GM18519 (cell line): Measurements from ENCODE around the gene LTV1.
A peak's percentile ranks its signal among the peaks of the same experiment; 100 is the strongest.
"Not testable (repeated sequence)": the region's sequence is repeated elsewhere in the genome, so short reads cannot be mapped to it uniquely, and the experiment has no call there.

Experiments
- ATAC-seq: cut with Tn5 transposase; IDR thresholded peaks from one replicate; pipeline ENCODE4 v1.9.1; 2021; ENCODE audit warnings: mild to moderate bottlenecking, moderate library complexity; ENCODE audit not compliant: unreplicated experiment, low FRiP score

Gene LTV1

DNA sequence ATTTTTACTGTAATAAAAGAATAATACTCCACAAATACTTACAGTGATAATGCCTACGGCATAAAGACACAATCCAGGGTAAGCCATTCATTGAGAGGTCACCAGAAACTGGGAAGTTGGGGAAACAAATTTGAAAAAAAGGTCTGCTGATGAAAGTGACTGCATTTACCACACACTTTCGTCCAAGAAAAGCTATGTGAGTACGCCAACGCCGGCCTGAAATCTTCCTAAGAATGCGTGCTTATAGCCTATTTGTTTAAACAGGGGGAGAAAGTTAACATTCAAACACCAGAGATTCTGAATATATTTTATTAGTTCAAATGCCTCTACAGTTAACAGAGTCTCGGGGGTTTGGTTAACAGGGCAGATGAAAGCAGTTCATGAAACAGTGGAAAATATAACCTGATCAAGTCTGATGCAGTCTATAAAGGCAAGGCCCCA is 657 bp upstream of the LTV1 start:
- no peak for ATAC-seq

DNA sequence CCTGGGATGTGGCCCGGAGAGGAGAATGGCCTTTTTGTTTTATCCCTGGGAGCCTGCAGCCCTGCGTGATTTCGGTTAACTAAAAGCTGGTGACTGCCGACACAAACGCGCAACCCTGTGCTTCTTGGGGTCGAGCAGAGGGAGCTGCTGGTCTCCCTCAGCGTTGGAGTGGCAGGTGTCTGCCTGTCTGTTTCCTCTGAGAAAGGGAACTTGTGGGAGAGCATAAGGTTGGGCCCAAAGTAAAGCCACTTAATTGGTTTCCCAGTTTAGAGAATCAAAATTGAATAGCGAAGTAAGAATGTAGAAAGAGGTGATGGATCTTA is 500 bp downstream of the LTV1 start:
- ATAC-seq = no peak

DNA sequence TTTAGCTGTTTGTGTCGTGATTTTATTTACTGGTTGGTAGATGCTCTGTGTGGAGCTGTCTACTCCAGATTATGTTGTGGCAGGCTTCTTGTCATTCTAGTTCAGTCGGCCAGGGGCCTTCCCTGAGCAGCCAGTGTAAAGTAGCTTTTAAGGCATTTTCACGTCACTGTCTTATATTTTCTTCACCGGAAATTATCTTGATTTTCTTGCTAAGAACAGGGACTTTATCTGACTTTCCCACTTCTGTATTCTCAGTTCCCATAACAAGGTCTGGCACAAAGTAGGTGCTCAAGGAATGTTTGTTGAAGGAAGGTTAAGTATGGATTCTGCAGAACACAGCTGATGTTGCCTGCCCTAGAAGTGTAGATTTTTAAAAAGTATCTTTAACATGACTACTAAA is 868 bp downstream of the LTV1 start:
- ATAC-seq = no peak

DNA sequence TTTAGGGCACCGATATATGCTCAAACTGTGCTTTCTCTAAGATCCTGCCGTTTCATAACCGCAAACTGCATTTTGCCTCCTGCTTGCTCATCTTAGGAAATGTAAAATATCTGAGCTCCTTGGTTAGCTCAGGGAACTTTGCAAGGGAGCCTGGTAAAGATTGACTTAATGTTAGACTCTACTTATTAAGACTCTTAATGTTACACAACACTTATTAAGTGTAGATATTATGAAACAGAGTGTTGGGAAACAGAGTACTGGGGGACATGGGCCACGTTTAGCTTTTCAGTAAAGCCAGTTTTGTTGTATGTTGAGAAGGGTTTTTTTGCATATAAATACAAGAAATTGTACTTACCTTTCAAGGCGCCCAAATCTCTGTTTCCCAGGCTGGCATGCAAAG is 1.9 kb downstream of the LTV1 start:
- no peak for ATAC-seq

DNA sequence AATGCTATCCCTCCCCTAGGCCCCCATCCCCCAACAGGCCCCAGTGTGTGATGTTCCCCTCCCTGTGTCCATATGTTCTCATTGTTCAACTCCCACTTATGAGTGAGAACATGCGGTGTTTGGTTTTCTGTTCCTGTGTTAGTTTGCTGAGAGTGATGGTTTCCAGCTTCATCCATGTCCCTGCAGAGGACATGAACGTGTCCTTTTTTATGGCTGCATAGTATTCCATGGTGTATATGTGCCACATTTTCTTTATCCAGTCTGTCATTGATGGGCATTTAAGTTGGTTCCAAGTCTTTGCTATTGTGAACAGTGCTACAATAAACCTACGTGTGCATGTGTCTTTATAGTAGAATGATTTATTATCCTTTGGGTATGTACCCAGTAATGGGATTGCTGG is 8.6 kb downstream of the LTV1 start:
- not testable (repeated sequence) for ATAC-seq

DNA sequence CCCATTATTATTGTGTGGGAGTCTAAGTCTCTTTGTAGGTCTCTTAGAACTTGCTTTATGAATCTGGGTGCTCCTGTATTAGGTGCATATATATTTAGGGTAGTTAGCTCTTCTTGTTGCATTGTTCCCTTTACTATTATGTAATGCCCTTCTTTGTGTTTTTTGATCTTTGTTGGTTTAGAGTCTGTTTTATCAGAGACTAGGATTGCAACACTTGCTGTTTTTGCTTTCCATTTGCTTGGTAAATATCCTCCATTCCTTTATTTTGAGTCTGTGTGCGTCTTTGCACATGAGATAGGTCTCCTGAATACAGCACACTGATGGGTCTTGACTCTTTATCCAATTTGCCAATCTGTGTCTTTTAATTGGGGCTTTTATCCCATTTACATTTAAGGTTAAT is 11.9 kb downstream of the LTV1 start:
- ATAC-seq = not testable (repeated sequence)

DNA sequence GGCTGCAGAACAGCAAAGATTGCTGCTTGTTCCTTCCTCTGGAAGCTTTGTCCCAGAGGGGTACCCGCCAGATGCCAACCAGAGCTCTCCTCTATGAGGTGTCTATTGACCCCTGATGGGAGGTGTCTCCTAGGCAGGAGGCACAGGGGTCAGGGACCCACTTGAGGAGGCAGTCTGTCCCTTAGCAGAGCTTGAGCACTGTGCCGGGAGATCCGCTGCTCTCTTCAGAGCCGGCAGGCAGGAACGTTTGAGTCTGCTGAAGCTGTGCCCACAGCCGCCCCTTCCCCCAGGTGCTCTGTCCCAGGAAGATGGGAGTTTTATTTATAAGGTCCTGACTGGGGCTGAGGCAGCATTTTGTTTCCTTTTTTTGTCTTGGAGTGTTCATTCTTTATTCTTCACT is 13.6 kb downstream of the LTV1 start:
- ATAC-seq = not testable (repeated sequence)

DNA sequence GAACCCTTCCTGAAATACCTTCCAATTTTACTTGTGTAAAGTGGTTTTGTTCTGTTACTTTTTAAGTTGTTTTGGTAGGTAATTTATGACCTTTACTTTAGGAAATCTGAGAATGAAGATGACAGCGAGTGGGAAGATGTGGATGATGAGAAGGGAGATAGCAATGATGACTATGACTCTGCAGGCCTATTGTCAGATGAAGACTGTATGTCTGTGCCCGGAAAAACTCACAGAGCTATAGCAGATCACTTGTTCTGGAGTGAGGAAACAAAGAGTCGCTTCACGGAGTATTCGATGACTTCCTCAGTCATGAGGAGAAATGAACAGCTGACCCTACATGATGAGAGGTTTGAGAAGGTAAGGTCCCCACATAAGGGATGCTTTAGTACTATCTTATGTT is 14.5 kb downstream of the LTV1 start:
- no peak for ATAC-seq

DNA sequence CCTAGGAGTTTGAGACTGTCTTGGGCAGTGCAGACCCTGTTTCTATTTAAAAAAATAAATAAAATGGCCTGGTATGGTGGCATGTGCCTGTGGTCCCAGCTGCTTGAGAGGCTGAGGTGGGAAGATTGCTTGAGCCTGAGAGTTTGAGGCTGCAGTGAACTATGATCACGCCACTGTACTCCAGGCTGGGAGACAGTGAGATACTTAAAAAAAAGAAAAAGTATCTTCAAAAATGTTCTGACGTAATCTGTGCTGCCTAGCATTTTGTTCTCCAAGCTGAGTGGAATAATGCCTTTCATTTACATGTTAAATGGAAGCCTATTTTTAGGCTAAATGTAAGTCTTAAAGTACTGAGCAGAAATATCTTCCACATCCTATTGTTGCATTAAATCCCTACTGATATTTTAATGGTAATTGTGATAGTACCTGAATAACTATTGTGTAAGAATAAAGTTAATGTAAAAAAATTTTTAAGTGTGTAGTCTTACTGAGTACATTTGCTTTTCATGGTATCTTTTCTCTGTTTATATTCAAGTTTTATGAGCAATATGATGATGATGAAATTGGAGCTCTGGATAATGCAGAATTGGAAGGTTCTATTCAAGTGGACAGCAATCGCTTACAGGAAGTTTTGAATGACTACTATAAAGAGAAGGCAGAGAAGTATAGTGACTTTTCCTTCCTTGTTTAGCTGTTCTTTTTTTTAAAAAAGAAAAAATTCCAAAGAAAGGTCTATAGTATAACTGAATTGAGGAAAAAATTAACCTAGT is 16.9 kb downstream of the LTV1 start:
- ATAC-seq = no peak

DNA sequence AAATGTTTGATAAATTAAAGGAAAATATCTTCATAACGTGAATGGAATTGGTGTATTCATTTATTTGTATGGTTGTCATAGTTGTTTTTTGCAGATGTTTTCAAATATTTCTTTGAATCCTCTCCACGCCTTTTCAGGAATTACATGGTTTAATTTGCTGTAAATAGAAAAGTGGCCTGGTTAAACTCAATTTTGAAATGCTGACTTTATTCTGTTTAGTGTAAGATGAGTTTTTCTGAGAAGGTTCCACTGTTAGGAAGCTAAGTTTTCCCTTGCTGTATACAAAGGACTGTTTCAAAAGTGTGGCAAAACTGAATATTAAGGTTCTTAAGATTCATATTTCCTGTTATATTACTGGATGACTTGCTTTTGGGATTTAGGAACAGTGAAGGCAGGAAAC is 20.6 kb downstream of the LTV1 start:
- ATAC-seq = no peak

DNA sequence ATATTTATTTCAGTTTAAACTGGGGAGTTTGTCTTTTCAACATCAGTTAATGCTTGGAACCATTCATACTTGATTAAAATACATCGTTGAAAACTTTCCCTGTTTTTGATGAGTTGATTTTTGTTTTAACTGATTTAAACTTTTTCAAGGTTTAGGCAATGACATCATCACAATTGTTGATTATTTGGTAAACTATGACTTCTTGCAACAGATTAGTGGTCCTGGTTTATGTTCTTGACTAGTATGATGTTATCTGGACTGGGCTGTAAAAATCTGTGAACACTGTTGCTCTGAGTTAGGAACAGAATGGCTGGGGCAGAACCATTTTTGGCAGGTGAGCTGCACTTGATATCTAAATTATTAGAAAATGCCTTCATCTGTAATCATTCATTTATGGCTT is 21.1 kb downstream of the LTV1 start, which contains the start of gene ZC2HC1B:
ZC2HC1B (plus strand) TSS at position 241 of the 400 bp plus-strand sequence; CDS start at position 307, 66 bp downstream.
- no peak for ATAC-seq

DNA sequence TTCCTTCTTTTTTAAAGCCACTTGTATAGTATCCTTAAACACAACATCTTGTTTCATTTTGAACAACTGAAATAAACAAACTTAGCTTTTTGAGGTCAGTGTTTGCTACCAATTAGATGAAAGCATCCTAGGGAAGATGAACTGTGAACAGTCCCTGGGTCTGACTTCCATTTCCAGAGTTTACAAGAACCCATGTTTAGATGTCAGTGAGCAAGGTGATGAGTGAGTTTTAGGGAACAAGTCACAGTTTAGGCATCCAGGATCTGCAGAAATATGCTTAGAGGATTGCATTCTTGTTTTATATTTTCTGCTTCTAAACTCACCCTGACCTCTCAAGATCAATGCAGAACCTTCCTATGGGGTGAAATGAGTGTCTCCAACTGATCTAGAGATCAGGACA is 24.1 kb downstream of the LTV1 start:
- ATAC-seq = no peak

DNA sequence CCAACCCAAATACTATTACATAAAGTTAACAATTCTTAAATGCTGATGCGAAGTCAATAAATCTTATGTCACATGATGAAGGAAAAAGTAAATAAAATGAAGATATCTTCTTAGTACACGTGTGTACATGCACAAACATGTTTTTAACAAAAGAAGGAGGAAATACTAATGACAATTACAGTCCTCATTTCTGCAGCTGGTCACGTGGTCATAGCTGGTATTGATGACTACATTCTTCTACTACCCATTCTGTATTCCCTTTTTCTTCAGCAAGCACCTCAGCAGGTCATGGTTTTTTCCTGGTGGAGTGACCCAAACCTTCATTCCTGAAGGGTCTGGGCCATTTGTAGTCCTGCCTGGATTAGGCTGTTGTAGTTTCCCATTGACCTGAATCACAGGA is 25.7 kb downstream of the LTV1 start:
- not testable (repeated sequence) for ATAC-seq

DNA sequence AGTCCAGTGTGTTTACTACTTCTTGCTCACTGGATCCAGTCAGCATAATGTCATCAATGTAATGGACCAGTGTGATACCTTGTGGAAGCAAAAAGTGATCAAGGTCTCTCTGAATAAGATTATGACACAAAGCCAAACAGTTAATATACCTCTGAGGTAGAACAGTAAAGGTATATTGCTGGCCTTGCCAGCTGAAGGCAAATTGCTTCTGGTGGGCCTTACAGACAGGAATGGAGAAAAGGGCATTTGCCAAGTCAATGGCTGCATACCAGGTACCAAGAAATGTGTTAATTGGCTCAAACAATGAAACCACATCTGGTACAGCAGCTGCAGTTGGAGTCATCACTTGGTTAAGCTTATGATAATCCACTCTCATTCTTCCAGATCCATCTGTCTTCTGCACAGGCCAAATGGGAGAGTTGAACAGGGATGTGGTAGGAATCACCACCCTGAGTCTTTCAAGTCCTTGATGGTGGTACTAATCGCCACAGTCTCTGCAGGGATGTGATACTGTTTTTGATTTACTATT is 28.1 kb downstream of the LTV1 start:
- not testable (repeated sequence) for ATAC-seq

DNA sequence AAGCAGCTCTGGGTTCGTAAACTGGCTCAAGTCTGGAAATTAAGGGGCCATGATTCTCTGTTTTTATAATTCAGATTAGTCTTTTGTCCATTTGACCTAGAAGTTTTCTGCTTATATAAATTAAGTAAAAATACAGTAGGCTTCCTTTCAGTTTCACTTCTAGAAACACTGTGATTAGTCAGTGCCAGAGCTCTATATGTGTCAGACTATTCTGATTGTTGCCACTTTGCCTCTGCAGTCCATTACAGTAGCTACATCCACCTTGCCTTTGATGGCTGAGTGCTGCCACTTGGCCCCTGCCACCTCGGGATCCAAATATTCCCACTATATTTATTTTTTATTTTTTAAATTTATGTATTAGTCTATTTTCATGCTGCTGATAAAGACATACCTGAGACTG is 29.1 kb downstream of the LTV1 start:
- peak; percentile 99 for ATAC-seq

DNA sequence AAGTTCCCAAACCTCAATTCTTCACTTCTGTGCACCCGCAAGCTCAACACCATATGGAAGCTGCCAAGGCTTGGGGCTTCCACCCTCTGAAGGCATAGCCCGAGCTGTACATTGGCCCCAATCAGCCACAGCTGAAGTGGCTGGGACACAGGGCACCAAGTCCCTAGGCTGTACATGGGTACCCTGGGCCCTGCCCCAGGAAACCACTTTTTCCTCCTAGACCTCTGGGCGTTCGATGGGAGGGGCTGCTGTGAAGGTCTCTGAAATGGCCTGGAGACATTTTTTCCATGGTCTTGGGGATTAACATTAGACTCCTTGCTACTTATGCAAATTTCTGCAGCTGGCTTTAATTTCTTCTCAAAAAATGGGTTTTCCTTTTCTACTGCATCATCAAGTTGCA is 30.5 kb downstream of the LTV1 start:
- ATAC-seq = not testable (repeated sequence)

DNA sequence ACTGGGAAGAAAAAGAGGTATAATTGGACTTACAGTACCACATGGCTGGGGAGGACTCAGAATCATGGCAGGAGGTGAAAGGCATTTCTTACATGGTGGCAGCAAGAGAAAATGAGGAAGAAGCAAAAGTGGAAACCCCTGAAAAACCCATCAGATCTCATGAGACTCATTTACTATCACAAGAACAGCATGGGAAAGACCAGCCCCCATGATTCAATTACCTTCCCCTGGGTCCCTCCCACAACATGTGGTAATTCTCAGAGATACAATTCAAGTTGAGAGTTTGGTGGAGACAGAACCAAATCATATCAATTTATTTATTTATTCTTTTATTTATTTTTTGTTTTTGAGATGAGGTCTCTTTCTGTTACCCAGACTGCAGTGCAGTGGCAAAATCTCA is 31.4 kb downstream of the LTV1 start:
- not testable (repeated sequence) for ATAC-seq

DNA sequence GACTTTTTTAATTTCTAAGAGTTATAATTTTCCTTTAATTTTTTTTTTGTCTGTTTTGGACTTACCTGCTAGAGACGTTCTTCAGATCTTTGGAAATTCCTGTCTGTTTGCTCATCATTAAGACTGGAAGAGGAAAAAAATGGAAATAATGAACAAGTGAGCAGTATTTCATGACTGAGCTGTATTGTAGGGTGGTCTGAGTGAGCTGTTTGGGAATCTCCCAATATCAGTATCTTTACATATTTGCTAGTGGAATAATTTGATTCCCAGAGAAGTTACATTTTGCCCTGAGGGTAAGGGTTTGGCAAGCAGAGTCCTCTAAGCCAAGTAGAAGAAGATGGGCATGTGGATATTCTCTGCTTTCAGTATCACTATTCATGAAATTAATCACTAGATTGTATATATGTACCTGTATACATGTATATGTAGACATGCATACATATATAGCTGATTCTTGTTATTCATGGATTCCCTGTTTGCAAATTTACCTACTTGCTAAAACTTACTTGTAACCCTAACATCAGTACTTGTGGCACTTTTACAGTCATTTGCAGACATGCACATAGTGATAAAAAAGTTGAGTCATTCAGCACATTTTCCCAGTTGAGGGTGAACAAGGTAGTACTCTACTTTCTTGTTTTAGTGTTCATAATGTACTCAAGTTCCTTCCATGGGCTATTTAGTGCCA is 34.6 kb downstream of the LTV1 start:
- ATAC-seq = no peak

DNA sequence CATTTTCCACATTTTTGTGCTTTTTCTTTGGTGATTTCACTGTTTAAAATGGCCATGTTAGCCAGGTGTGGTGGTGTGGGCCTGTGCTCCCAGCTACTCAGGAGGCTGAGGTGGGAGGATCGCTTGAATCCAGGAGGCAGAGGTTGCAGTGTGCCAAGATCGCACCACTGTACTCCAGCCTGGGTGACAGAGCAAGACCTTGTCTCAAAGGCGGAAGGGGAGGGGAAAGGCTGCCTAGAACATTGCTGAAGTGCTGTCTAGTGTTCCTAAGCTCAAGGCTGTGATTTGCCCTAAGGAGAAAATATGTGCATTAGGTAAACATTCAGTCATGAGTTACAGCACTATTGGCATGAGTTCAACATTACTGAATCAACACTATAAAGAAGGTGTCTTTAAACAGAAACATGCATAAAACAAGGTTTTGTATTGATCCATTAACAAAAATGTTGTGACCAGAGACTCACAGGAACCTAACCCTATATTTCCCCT is 35.2 kb downstream of the LTV1 start:
- no peak for ATAC-seq

DNA sequence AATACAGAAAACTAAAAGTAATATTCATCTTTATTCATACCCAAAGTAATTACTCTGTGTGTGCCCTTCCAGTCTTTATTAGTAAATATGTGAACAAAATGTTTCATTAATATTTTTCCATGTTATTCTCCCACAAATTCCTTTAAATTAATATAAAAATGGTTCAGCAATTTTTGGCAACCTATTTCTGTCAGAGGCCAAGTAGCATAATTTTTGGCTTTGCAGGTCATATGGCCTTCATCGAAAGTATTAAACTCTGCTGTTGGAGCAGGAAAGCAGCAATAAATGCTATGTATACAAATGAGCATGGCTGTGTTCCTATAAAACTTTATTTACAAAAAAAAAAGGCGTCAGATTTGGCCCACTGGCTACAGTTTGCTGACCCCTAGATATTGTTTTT is 37.3 kb downstream of the LTV1 start:
- no peak for ATAC-seq

DNA sequence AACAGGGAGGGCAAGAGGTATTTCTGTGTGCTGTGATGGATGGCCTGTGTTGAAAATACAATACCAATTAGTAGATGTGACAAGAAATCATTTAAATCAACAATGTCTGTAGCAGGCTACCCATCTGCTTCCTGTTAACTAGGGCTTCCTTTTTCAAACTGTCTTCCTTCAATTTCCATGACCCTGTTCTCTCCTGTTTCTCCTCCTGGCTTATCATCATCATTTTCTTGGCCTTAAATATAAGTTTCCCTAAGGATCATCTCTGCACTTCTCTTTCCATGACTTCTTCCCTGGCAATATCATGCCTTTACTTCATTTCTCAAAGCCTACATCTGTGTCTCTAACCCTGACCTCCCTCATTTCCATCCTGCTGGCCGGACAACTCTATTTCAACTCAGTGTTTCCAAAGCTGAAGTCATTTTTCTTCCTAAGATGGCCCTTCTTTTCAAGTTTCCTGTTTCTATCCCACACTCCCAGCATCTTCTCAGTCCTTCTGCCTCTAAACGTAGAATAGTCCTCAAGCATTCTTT is 39.3 kb downstream of the LTV1 start:
- ATAC-seq = no peak
